Measurements from ENCODE around the gene ZRANB3.
"Not testable (repeated sequence)": the region's sequence is repeated elsewhere in the genome, so short reads cannot be mapped to it uniquely, and the experiment has no call there.

The ZRANB3 gene

DNA sequence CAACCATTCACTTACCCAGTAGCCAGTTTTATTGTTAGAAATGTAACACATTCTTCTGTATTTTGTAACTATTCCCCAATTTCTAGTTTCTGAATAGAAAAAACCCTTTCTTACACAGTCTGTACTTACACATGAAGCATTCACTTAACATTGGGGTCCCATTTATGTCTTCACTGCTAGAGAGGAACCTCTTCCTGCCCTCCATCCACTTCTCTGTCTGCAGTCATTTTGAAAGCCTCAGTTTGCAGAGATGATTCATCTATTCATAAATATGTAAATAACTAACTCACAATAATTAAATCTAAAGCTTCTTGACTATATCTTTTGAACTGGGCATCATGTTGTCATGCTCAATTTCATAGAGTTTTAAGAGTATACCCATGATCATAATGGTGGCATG, 55.9 kb downstream of the ZRANB3 start:
- no peak for DNase-seq

DNA sequence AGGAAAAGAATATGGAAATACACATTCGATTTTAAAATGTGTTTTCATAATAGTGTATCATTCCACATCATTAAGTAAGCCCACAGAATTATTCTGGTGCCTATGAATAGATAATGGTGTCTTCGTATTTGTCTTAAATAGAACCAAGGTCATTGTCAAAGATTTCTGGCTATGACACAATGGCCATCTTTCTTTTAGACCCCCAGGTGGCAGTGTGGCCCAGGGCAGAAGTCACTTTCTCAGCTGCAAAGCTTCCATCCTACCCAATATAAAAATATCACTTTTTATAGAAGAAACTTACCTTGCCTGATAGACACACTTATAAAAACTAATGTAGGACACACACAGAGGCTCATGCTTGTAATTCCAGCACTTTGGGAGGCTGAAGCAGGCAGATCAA, 57.5 kb downstream of the ZRANB3 start:
- DNase-seq, result no peak

DNA sequence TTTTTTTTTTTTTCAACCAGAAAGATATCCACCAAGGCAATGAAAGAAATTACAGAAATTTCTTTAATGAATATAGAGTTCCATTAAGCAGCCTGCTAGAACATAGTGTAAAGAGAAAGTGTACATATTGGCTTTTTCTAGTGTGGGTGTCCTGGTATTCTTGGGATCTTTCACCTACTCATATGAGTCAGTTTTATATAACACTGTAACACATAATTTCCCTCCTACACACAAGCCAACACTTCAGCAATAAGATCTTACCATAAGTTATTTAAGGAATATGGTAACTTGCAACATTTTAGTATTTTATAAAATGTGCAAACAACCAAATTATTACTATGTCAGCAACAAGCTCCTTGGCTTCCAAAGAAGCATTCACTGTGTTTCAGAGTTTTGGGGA, 59.9 kb downstream of the ZRANB3 start:
- DNase-seq, result no peak

DNA sequence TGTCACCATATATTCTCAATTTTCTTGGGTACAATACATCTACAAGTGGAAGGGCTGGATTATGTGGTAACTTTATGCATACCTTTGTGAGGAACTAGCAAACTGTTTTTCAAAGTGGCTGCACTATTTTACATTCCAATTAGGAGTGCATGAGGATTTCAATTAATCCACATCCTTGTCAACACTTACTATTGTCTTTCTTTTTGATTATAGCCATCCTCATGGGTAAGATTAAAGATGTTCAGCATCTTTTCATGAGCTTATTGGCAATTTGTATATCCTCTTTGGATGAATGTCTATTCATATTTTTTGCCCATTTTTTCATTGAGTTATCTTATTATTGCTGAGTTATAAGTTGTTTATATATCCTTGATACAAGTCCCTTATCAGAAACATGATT, 73.7 kb downstream of the ZRANB3 start:
- DNase-seq, result no peak

DNA sequence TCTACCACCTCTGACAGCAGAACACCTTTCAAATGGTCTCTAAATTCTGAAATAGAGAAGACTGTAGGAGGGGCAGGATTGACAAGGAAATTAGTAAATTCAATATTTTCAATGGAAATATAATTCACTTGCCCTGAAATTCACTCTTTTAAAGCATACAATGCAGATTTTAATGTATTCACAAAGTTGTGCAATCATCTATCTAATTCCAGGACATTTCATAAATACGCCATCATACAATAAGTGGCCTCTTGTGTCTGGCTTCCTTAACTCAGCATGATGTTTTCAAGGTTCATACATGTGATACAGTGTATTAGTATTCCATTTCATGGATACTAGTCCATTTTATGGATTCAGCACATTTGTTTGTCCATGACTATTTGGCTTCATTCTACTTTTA, 74.2 kb downstream of the ZRANB3 start:
- DNase-seq, result no peak

- DNase-seq, result no peak
These were observed 74.6 kb downstream of the ZRANB3 start for GRCh38 chr2:135456431-135456830.

DNA sequence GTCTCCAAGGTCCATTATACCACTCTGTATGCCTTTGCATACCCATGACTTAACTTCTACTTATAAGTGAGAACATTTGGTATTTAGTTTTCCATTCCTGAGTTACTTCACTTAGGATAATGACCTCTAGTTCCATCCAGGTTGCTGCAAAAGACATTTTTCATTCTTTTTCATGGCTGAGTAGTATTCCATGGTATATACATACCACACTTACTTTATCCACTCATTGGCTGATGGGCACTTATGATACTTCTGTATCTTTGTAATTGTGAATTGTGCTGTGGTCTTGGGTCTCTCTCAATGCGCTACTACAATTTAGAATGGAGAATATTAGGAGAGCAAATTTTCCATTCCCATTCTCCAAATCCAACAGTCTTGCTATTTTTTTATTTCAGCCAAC, 76.4 kb downstream of the ZRANB3 start:
- DNase-seq, result no peak

- DNase-seq, result not testable (repeated sequence)
These were observed 78.0 kb downstream of the ZRANB3 start for GRCh38 chr2:135453027-135453426.

DNA sequence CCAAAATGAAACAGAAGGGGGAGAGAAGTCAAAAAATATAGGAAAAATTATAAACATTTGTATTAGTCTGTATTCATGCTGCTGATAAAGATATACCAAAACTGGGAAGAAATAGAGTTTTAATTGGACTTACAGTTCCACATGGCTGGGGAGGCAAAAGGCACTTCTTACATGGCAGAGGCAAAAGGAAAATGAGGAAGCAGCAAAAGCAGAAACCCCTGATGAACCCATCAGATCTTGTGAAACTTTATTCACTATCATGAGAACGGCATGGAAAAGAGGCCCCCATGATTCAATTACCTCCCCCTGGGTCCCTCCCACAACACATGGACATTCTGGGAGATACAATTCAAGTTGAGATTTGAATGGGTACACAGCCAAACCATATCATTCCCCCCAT, 79.1 kb downstream of the ZRANB3 start:
- no peak for DNase-seq

DNA sequence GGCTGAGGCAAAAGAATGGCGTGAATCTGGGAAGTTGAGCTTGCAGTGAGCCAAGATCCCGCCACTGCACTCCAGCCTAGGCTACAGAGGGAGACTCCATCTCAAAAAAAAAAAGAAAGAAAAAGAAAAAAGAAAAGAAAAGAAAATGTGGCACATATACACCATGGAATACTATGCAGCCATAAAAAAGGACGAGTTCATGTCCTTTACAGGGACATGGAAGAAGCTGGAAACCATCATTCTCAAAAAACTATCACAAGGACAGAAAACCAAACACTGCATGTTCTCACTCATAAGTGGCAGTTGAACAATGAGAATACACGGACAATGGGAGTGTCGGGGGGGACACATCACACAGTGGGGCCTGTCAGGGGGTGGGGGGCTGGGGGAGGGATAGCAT, 88.0 kb downstream of the ZRANB3 start:
- not testable (repeated sequence) for DNase-seq

DNA sequence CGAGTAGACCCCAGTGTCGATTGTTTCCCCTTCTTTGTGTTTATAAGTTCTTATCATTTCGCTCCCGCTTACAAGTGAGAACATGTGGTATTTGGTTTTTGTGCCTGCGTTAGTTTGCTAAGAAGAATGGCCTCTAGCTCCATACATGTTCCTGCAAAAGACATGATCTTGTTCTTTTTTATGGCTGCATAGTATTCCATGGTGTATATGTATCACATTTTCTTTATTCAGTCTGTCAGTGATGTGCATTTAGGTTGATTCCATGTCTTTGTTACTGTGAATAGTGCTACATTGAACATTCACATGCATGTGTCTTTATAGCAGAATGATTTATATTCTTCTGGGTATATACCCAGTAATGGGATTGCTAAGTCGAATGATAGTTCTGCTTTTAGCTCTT, 95.9 kb downstream of the ZRANB3 start:
- not testable (repeated sequence) for DNase-seq

- DNase-seq, result no peak
These were observed 106.2 kb downstream of the ZRANB3 start for GRCh38 chr2:135424849-135425248.

GRCh38 chr2:135422898-135423297, 108.1 kb downstream of the ZRANB3 start:
- DNase-seq, result no peak

DNA sequence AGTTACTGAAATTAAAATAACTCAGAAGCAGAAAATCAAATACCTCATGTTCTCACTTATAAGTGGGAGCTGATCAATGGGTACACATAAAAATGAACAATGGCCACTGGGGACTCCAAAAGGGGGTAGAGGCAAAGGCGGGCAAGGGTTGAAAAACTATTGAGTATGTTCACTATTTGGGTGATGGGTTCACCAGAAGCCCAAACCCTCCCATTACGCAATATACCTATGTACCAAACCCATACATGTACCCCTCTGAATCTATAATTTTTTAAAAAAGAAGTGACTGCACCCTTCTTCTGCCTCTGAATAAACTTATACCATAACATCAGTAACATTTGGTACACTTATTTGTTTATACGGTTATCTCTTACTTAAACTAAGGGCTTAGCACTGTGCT, 119.4 kb downstream of the ZRANB3 start:
- no peak for DNase-seq

DNA sequence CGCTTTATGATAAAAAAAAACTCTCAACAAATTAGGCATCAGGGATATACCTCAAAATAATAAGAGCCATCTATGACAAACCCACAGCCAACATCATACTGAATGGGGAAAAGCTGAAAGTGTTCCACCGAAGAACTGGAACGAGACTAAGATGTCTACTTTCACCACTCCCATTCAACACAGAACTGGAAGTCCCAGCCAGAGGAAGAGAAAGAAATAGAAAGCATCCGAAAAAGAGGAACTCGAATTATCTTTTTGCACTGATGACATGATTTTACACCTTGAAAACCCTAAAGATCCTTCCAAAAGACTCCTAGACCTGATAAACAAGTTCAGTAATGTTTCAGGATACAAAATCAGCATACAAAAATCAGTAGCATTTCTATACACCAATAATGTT, 121.6 kb downstream of the ZRANB3 start:
- no peak for DNase-seq

- not testable (repeated sequence) for DNase-seq
These were observed 134.8 kb downstream of the ZRANB3 start for GRCh38 chr2:135396259-135396658.

- DNase-seq, result no peak
These were observed 144.0 kb downstream of the ZRANB3 start for GRCh38 chr2:135386993-135387392.

DNA sequence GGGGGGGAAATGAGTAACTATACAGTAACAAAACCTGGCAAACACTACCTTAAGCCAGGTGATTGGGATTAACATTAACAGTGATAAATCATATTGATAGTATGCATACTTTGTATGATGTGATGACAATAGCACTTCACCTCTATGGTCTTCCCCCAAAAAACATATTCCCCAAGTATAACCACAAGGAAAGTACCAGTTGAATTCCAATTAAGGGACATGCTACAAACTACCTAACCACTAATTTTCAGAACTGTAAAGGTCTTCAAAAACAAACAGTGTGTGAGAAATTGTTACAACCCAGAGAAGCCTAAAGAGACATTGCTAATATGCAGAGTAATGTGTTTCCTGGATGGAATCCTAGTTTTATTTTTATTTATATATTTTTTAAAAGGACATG, 152.4 kb downstream of the ZRANB3 start:
- DNase-seq, result no peak

DNA sequence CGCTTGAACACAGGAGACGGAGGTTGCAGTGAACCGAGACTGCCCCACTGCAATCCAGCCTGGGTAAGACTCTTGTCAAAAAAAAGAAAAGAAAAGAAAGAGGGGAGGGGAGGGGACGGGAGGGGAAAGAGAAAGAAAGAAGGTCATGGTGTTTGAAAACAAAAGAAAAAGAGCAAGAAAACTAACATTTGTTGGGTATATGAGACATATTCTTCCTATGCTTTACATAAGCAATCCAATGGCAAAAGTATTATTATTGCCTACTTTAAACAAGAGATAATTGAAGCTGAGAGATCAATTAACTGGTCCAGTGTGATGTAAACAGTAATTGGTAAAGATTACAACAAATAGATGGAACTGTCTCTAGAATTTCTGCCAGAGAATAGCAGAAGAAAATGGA, 157.3 kb downstream of the ZRANB3 start:
- no peak for DNase-seq

GRCh38 chr2:135349941-135350340, 181.1 kb downstream of the ZRANB3 start:
- no peak for DNase-seq

- DNase-seq, result not testable (repeated sequence)
These were observed 182.8 kb downstream of the ZRANB3 start for GRCh38 chr2:135348096-135348704.

DNA sequence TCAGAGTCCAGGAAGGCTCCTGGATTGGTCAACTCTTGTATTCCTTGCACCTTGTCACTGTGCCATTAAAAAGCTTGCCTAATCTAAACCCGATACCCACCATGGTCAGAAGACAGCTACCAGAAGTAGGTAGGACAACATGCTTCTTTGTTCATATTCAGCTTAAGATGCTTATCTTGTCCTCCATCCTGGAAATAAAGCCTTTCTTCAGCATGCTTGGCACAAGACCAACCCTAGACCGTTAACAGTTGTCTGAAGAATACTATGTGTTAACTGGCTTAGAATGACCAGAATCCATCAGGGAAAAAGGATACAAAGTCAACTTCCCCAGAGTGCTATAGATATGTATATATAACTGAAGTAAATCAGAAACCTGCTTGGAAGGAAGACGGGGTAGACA, 193.9 kb downstream of the ZRANB3 start:
- DNase-seq, result no peak

GRCh38 chr2:135335256-135335655, 195.8 kb downstream of the ZRANB3 start:
- no peak for DNase-seq

GRCh38 chr2:135327146-135327545, 203.9 kb downstream of the ZRANB3 start:
- no peak for DNase-seq
